HG03108 (cell line): ENCODE measurements around the gene GPR85.
"Not testable (repeated sequence)": the region's sequence is repeated elsewhere in the genome, so short reads cannot be mapped to it uniquely, and the experiment has no call there.

ENCODE experiments used
- ATAC-seq: cut with Tn5 transposase; IDR thresholded peaks from one replicate; pipeline ENCODE4 v1.9.1; 2021; ENCODE audit warnings: moderate library complexity; ENCODE audit not compliant: unreplicated experiment

The GPR85 gene, protein sequence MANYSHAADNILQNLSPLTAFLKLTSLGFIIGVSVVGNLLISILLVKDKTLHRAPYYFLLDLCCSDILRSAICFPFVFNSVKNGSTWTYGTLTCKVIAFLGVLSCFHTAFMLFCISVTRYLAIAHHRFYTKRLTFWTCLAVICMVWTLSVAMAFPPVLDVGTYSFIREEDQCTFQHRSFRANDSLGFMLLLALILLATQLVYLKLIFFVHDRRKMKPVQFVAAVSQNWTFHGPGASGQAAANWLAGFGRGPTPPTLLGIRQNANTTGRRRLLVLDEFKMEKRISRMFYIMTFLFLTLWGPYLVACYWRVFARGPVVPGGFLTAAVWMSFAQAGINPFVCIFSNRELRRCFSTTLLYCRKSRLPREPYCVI

GRCh38 chr7:113086431-113086888, at the start of gene GPR85:
Gene GPR85 (minus strand): TSS chr7:113086827. CDS start chr7:113084721, 2,106 bp downstream.
- peak; percentile 49 for ATAC-seq

DNA sequence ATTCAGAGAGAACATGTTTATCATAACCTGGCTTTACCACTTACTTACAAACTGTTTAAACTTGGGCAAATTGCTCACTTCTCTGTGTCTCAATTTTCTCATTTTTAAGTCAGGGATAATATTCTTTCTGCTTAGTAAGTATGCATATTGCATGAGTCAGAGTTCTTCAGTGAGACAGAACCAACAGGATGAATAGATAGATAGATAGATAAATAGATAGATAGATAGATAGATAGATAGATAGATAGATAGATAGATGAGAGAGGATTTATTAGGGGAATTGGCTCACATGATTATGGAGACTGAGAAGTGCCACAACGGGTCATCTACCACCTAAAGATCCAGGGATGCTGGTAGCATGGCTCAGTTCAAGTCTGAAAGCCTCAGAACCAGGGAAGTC, 47.4 kb upstream of the GPR85 start:
- no peak for ATAC-seq

- ATAC-seq: no peak
Observed at GRCh38 chr7:113131367-113131766, 44.7 kb upstream of the GPR85 start.

GRCh38 chr7:113128031-113128430, 41.4 kb upstream of the GPR85 start:
- no peak for ATAC-seq

GRCh38 chr7:113125728-113126127, 39.1 kb upstream of the GPR85 start:
- ATAC-seq: no peak

DNA sequence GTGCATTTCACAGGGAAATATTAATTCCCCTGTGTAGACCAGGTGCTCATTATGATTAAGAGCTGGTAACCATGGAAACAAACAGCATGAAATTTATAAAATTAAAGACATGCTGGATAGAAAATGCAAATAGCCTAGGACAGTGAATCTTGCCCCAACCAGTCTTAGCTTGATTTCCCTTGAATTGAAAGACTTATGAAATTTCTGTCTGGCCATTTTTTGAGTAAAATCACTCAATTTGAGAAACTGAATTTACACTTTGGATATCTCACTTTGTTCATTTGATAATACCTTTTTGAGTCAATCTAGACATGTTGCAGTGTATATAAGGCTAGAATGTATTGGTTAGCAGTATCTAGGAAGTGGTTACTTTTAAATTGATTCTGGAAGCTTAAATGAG, 36.1 kb upstream of the GPR85 start:
- ATAC-seq: no peak

GRCh38 chr7:113120647-113121046, 34.0 kb upstream of the GPR85 start:
- ATAC-seq: no peak

DNA sequence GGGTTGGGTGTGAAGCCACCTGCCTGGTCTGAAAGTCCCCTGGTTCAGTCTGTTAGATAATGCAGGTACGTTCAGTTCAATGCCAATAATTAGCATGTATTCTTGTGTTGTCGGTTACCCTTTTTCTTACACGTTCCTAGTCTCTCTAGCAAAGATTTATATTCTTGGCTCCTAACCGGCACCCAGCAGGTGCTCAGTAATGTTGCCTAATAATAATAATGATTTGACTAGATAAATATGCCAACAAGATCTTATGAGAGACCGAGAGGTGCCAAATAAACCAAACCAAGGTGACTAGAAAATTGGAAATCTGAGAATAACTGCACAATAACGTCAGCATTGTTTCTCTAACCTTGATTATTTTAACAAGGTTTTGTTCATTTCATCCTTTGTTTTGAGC, 32.8 kb upstream of the GPR85 start:
- no peak for ATAC-seq

GRCh38 chr7:113118074-113118959, 31.7 kb upstream of the GPR85 start, which contains the start of gene SMIM30:
Gene SMIM30 (minus strand): TSS chr7:113118554. CDS start chr7:113117578, 976 bp downstream.
- ATAC-seq: peak; percentile 100

GRCh38 chr7:113117374-113117774, 30.7 kb upstream of the GPR85 start:
- ATAC-seq: not testable (repeated sequence)

DNA sequence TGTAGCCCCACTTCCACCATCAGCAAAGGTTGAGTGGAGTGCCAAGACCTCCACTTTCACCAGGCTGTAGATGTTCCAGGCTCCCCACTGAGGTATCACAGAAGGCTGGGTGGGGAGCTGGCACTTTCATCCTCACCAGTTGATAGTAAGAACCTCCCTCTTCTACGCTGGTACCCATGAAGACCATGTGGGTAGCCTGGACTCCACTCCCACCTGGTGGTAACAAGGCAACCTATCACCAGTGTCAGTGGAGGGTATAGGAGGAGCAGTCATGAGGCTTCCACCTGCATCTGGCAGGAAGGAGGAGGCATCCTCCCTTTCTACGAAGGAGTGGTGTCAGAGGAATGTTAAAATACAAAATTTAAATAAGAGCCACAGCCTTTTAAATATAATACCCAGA, 27.3 kb upstream of the GPR85 start:
- ATAC-seq: no peak

- ATAC-seq: no peak
Observed at GRCh38 chr7:113109718-113110117, 23.1 kb upstream of the GPR85 start.

GRCh38 chr7:113100121-113100603, 13.5 kb upstream of the GPR85 start:
- ATAC-seq: no peak

DNA sequence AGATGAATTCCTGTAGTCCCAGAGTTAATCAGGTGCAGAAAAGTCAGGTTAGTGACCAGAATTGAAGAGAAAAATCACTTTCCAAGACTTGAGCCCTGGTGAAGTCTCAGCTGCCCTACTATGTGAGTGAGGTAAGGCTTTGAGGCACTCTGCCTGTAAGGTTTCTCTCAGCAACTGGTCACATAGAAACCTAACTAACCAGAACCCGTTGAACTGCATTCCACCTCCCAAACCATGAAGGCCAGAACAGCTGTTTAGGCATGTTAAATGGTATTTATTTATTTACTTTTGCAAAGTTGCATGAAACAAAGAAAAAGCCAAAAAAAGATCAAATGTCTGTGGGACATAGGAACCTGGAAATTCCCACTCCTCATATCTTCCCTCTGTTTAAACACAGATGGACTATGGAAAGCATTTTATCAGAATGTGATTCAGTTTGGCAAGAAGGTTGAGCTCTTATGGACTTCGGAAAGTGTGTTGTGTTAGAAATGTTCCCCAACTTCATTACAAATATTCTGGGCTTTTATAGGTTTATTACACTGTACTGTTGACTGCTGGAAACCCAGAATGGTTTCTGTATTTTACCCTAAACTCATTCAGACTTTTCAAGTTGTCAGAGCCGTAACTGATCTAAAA, 12.8 kb upstream of the GPR85 start:
- ATAC-seq: no peak

DNA sequence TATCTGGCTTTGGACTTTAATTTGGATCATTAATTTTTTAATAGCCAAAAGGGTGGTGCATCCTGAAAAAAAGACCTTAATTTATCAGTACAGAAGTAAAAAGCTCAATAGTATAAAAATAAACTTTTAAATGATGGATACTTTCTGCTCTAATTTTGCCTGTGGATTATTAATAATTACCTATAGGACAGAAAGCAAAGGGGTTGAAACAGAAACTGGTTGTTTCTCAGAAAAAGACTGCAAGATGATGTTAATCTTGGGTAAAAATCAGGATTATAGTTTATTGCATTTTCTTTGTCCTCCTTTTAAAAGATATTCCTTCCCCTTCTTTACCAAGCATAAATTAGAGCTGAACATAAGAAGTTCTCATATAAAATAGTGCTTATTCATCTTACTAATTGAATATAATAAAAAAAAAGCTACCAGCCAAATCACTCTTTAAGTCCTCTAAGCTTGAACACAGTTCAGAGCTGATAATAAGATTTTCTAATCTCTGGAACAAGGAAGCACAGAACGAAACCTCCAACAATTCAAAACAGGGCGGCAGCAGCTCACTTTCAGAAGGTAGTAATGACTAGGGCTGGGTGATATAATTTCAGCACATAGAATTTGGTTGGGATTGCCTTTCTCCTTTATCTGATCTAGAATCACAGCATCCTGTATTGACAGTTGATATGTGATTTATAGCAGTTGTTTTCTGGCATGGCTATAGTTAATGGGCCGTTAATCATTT, 8.1 kb upstream of the GPR85 start:
- ATAC-seq: no peak

DNA sequence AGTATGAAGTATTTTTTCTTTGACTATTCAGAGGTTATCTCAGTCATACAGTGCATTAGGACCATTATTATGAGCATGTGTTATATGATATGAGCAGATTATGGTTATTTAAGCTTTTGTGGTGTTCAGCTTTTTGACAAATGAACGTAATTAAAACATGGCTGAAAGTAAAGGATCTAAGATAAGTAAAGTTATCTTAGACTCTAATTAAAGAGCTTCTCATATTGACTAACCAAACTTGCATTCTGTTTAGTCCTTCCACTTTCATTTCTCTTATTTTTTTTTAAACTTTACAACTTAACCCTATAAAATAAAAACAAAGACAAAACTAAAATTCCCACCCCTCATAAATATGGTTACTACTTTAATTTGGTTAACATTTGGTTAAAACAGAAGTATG, 6.9 kb upstream of the GPR85 start:
- no peak for ATAC-seq

DNA sequence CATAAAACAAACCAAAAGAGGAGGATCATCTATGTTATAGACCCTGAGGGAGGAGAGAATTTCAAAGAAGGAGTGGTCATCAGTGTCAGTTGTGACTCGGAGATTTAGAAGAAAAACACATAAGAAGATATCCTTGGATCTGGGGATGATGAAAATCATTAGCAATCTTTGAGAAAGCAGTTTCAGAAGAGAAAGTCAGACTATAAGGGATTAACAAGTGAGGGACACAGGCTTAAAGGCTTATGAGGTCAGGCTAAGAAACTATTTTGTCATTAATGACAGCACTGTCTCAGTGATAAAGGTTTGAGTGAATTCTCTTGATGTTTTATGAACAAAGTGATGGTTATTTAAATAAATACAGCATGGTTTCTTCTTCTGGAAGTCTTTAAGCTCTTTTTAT, 6.1 kb upstream of the GPR85 start:
- no peak for ATAC-seq

DNA sequence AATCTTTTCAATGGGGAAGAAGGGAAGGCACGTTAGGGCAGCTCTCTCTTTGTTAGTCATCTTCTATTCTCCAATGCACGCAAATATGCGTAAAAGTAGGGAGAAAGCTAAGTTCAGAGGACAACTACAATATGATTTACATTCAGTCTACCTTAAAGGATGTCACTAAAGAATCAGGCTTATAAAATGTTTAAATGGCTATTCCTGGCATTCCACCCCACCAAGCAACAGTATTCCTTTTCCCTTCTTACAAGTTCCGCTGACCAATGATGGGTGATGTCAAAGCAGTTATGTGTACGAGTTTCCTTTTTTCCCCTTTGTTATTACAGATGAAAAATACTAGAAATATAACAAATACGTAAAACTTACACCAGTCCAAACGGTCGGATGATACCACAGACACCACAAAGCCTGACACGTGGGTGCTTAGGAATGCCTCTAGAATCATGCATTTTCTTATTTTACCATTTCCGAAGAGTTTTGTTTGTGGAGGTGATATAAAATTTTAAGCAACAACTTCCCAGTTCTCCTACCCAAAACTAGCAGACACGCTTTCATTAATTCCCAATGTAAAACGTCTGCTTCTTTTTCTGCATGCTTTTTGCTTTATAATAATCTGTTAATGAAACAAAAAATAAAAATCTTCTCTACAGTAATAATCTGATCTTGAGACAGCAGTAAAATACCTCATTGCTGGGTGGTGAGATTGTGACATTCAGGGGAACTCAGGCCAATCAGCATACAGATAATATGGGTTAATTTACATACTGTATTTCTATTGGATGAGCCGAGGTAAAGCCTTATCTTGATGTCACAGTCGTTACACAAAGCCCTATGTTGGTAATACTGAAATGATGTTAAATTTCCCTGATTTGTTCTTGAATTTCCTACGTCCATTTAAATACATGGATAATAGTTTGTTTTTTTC, 708 bp upstream of the GPR85 start:
- no peak for ATAC-seq

DNA sequence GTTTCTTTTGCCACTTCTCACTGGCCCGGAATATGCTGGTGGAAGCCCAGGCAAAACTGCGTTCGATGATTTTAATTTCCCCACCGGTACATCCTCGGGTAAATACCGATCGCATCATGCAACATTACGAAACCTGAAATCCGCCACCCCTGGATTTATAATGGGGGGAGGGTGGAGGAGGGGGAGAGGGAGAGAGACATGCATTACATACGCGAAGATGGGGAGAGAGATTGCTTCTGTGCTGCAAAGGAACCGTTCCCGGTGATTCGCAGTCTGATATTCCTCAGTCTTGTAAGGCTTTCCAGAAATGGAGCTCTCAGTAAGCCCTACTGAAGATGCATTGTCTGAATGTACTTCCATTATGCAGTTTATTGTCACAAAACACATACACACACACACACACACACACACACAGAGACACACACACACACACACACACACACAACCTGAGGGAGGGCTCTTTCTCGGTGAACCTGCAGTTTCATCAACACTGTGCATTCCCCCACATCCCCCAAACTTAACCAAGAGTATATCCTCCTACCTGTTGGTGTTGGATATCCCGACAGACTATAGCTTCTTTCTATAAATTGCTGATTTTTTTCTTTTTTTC, 741 bp downstream of the GPR85 start:
- ATAC-seq: peak; percentile 19
